HepG2 (cell line): ENCODE results near the gene ADARB2. TPM values are rescaled to one million over a fixed set of nuclear protein-coding genes. Genes with fewer than 3 reads are reported as not detected.

Experiments used
- ATAC-seq: fragments of 200-7000 bp; cut with Tn5 transposase; 3 replicates; pipeline ENCODE4 v1.9.1; 2020; ENCODE audit warnings: mild to moderate bottlenecking, moderate library complexity
- BruUV-seq: library from RNA; stranded (reverse); fragments of 400-500 nt; replicated peaks from 2 replicates; lab custom pipeline; 2021; lab: Mats Ljungman, UMichigan
- CTCF ChIA-PET: fragments of 300-600 bp; formaldehyde crosslinking; extraction: SDS; loops from one replicate; lab custom pipeline; 2021; ENCODE audit warnings: low total read pairs, inconsistent platforms, low intra/inter-chr PET ratio; lab: Yijun Ruan, JAX
- POLR2A ChIA-PET: fragments of 350-600 bp; sonication (Branson Sonifier 250); formaldehyde crosslinking; loops from one replicate; lab custom pipeline; 2020; ENCODE audit warnings: antibody characterized with exemption, inconsistent platforms; lab: Yijun Ruan, JAX
- DNase-seq: peaks from one replicate; pipeline ENCODE4 v3.0.0-alpha.2; 2015; ENCODE audit warnings: low spot score
- FAIRE-seq: peaks from 3 replicates; lab custom pipeline; 2011; peaks lifted over from hg19 to GRCh38; lab: Jason Lieb, UNC
- H2AFZ ChIP-seq: one replicate; pipeline ENCODE4 v1.6.1; 2011; ENCODE audit warnings: low read length, inconsistent platforms
- H3K27ac ChIP-seq: fragments of 300-600 bp; 3 replicates; pipeline ENCODE4 v1.8.0; 2011; ENCODE audit warnings: mixed run types, mild to moderate bottlenecking, mixed read lengths, low read length, inconsistent platforms; ENCODE audit not compliant: insufficient read depth; ENCODE audit errors: extremely low read length
- H3K27me3 ChIP-seq, 2 experiments: fragments of 200-600 bp in 1 of 2; 2 replicates in 1 of 2; 3 replicates in 1 of 2; pipeline versions ENCODE4 v1.6.0 to v1.8.0; 2011; ENCODE audit warnings: low read length in 2 of 2, mild to moderate bottlenecking in 2 of 2, moderate library complexity in 2 of 2, inconsistent platforms in 1 of 2; ENCODE audit not compliant: insufficient read depth in 2 of 2, control insufficient read depth in 1 of 2
- H3K36me3 ChIP-seq, 2 experiments: fragments of 200-600 bp in 1 of 2; replicated peaks in 1 of 2; 2 replicates in 1 of 2; 3 replicates in 1 of 2; pipeline versions ENCODE4 v1.5.1 to v1.8.0; 2011; ENCODE audit warnings: low read length in 2 of 2, inconsistent platforms in 1 of 2; ENCODE audit not compliant: insufficient read depth in 2 of 2, control insufficient read depth in 1 of 2
- H3K4me1 ChIP-seq: 2 replicates; pipeline ENCODE4 v1.5.1; 2012; ENCODE audit warnings: low read length, inconsistent platforms; ENCODE audit not compliant: insufficient read depth
- H3K4me2 ChIP-seq: 2 replicates; pipeline ENCODE4 v1.6.0; 2011; ENCODE audit warnings: low read depth, low read length, inconsistent platforms
- H3K4me3 ChIP-seq, 3 experiments: fragments of 200-600 bp in 1 of 3; sonication (generic), shearing (Covaris generic) in 1 of 3; replicated peaks in 1 of 3; 2 replicates each; pipeline ENCODE4 v1.5.1; 2011 to 2016; ENCODE audit warnings: low read length in 3 of 3, inconsistent platforms in 2 of 3, low read depth in 2 of 3, mild to moderate bottlenecking in 2 of 3, control low read depth in 1 of 3, mixed read lengths in 1 of 3; ENCODE audit not compliant: insufficient read depth in 1 of 3
- H3K79me2 ChIP-seq: one replicate; pipeline ENCODE4 v1.6.1; 2011; ENCODE audit warnings: low read length, inconsistent platforms; ENCODE audit not compliant: insufficient read depth
- H3K9ac ChIP-seq: 2 replicates; pipeline ENCODE4 v1.6.0; 2011; ENCODE audit warnings: mild to moderate bottlenecking, low read depth, low read length, inconsistent platforms; ENCODE audit not compliant: insufficient read depth
- H3K9me3 ChIP-seq: 2 replicates; pipeline ENCODE4 v1.5.1; 2012; ENCODE audit warnings: mild to moderate bottlenecking, low read length
- H4K20me1 ChIP-seq: 2 replicates; pipeline ENCODE4 v1.6.0; 2011; ENCODE audit warnings: inconsistent platforms, mild to moderate bottlenecking, low read length, moderate library complexity; ENCODE audit not compliant: insufficient read depth
- CAMTA2 ChIP-seq: sonication (generic); formaldehyde crosslinking; IDR thresholded peaks from 2 replicates; pipeline ENCODE4 v1.4.0; 2020; ENCODE audit warnings: mild to moderate bottlenecking, missing genetic modification reagents, borderline replicate concordance
- FOXM1 ChIP-seq: sonication (generic); formaldehyde crosslinking; IDR thresholded peaks from 2 replicates; pipeline ENCODE4 v1.5.0; 2020; ENCODE audit warnings: missing genetic modification reagents
- TBP ChIP-seq: sonication (generic); formaldehyde crosslinking; IDR thresholded peaks from 2 replicates; pipeline ENCODE4 v1.5.0; 2020; ENCODE audit warnings: missing genetic modification reagents
- ZNF720 ChIP-seq: sonication (generic); formaldehyde crosslinking; IDR thresholded peaks from 2 replicates; pipeline ENCODE4 v1.4.0; 2020; ENCODE audit warnings: missing genetic modification reagents
- WGBS: methylation state at CpG from one replicate; pipeline ENCODE4 v1.1.6; 2017; ENCODE audit warnings: low lambda C conversion rate; 5-methylcytosine and 5-hydroxymethylcytosine counted together
- in situ Hi-C: cut with HindIII; loops from 2 replicates; pipeline ENCODE4 v1.10.0; 2017; ENCODE audit warnings: low pct_unique_long_range_greater_than_20kb; ENCODE audit not compliant: extremely low pct_ligation_motif_present
- intact Hi-C: fragments of 100-400 bp; cut with micrococcal nuclease; formaldehyde crosslinking; loops from one replicate; pipeline ENCODE4 v1.10.0; 2022; ENCODE audit not compliant: unreplicated experiment
- polyA plus RNA-seq, 8 experiments: library from polyadenylated mRNA; depleted of rRNA in 3 of 8; stranded (reverse) in 7 of 8; unstranded in 1 of 8; fragments of >200 nt; fragmentation: Illumina TruSeq in 4 of 8; extraction: Trizol in 4 of 8; gene quantifications; 2 replicates each; pipeline versions ENCODE4 v1.2.1 to v1.2.3, GENCODE V29; 2011 to 2016; ENCODE audit warnings: low read depth in 4 of 8, missing spikeins in 1 of 8, mixed read lengths in 1 of 8; ENCODE audit not compliant: insufficient read depth in 1 of 8
- total RNA-seq, 5 experiments: library from RNA; depleted of rRNA; stranded (reverse); fragments of >200 nt; fragmentation: Illumina TruSeq; extraction: Trizol; gene quantifications; 2 replicates each; pipeline ENCODE4 v1.2.3, GENCODE V29; 2016; ENCODE audit warnings: low read depth in 1 of 5
- TF ChIP-seq, protein P1 (sequence below): sonication (generic); formaldehyde crosslinking; IDR thresholded peaks from 2 replicates; pipeline ENCODE4 v1.9.0; 2022; ENCODE audit warnings: missing genetic modification reagents, mild to moderate bottlenecking, borderline replicate concordance
- TF ChIP-seq, protein P2 (sequence below): sonication (generic); formaldehyde crosslinking; IDR thresholded peaks from 2 replicates; pipeline ENCODE4 v1.9.0; 2021; ENCODE audit warnings: missing genetic modification reagents, mild to moderate bottlenecking, borderline replicate concordance

ADARB2 gene
- total and polyA plus RNA-seq, 2 of the 13 experiments (the other 11 are each of a cell fraction or from before 2014, with no cell fraction given) = not detected

DNA sequence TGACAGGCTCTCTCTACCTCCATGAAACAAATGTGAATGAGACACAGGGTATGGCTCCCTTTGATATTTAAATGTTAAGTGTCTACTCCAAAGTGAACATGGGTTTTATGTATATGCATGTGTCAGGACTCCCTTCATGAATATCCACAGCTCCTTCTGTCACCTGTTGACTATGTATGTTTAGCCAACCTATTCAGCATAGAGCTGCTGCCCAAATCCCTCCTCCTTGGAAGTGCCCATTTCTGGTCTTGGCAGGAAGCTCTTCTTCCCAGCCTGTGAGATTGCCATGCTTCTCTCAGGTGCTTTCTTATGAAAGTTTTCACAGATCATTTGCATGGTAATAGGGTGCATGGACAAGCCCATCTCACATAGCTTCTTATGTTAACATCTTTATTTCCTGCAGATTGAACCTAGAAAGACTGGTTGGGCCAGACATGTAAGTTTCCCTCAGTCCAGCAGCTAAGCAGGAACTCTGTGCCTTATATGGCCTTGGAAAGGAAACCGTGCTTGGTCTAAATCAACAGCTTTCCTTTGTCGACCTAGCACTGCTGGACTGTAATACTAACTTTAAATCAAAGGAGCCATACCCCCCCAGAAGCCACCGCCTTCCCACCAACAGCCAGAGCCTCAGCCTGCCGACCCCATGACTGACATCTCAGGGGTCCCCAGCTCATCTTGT lies 288.9 kb downstream of the ADARB2 start:
- Histone ChIP-seq H4K20me1 (no peaks in the 10 kb centered on the region), H3K27me3 (peaks cover 0 to 16% of the 10 kb centered on the region in 2 experiments; a peak in 2 of 5 replicates), H3K79me2 (no peaks in the 10 kb centered on the region)
- no peak for ATAC-seq
- FAIRE-seq = no peak
- no peak for TF ChIP-seq TBP (CRISPR knock-in tag)
- TF ChIP-seq ZNF720 (CRISPR knock-in tag) = no peak
- TF ChIP-seq, protein P1, sequence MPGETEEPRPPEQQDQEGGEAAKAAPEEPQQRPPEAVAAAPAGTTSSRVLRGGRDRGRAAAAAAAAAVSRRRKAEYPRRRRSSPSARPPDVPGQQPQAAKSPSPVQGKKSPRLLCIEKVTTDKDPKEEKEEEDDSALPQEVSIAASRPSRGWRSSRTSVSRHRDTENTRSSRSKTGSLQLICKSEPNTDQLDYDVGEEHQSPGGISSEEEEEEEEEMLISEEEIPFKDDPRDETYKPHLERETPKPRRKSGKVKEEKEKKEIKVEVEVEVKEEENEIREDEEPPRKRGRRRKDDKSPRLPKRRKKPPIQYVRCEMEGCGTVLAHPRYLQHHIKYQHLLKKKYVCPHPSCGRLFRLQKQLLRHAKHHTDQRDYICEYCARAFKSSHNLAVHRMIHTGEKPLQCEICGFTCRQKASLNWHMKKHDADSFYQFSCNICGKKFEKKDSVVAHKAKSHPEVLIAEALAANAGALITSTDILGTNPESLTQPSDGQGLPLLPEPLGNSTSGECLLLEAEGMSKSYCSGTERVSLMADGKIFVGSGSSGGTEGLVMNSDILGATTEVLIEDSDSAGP (CRISPR knock-in tag) = no peak
- TF ChIP-seq CAMTA2 (CRISPR knock-in tag) = no peak
- no peak for TF ChIP-seq FOXM1 (CRISPR knock-in tag)
- TF ChIP-seq, protein P2, sequence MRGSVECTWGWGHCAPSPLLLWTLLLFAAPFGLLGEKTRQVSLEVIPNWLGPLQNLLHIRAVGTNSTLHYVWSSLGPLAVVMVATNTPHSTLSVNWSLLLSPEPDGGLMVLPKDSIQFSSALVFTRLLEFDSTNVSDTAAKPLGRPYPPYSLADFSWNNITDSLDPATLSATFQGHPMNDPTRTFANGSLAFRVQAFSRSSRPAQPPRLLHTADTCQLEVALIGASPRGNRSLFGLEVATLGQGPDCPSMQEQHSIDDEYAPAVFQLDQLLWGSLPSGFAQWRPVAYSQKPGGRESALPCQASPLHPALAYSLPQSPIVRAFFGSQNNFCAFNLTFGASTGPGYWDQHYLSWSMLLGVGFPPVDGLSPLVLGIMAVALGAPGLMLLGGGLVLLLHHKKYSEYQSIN = no peak
- TF ChIP-seq, all 625 proteins: peak for 0
- Histone ChIP-seq H3K9me3 (peaks cover 14% of the 10 kb centered on the region; the same call in 1 of the 2 replicates), H3K4me3 (no peak overlapping the region), H3K9ac (no peak overlapping the region), H3K4me2 (no peak overlapping the region), H3K36me3 (no peaks in the 10 kb centered on the region), H3K27ac (no peak overlapping the region), H3K4me1 (no peaks in the 10 kb centered on the region), H2AFZ (no peak overlapping the region)
- no TSS peak for BruUV-seq
- in situ Hi-C loops = no loop called here
- DNase-seq = no peak
- intact Hi-C loops = no loop called here
- POLR2A ChIA-PET = no interaction called here
- 3% methylated on average over 4 of the region's 4 CpGs for WGBS
- CTCF ChIA-PET = no interaction called here
